GM13977 (cell line): ENCODE data around the gene TTC23L.

Experiments used
- DNase-seq: peaks from one replicate; pipeline ENCODE4 v3.0.0; 2012; ENCODE audit warnings: low spot score
- CTCF ChIP-seq: IDR thresholded peaks from 2 replicates; pipeline ENCODE4 v1.5.1; 2012; ENCODE audit warnings: mild to moderate bottlenecking, control low read depth; ENCODE audit not compliant: insufficient read depth; ENCODE audit errors: extremely low read depth, missing control alignments
- in situ Hi-C: fragments of 300-500 bp; cut with MboI; formaldehyde crosslinking; loops from one replicate; pipeline ENCODE4 v1.12.0; 2022; ENCODE audit warnings: low sequenced_read_pairs, low pct_unique_long_range_greater_than_20kb, mixed read lengths, inconsistent platforms; ENCODE audit not compliant: unreplicated experiment

The TTC23L gene

GRCh38 chr5:34854459-34855174 lies 15.7 kb downstream of the TTC23L start:
- in situ Hi-C loops = no loop called here

GRCh38 chr5:34857161-34857560 lies 18.2 kb downstream of the TTC23L start:
- in situ Hi-C loops = no loop called here
- DNase-seq = no peak
- TF ChIP-seq CTCF = no peak

More at GRCh38 chr5:34854459-34855174, 15.7 kb downstream of the TTC23L start:
- no peak for TF ChIP-seq CTCF
- peak; percentile 59 for DNase-seq

GRCh38 chr5:34857894-34858293 lies 18.9 kb downstream of the TTC23L start:
- no peak for TF ChIP-seq CTCF
- no peak for DNase-seq
- in situ Hi-C loops = no loop called here

DNA sequence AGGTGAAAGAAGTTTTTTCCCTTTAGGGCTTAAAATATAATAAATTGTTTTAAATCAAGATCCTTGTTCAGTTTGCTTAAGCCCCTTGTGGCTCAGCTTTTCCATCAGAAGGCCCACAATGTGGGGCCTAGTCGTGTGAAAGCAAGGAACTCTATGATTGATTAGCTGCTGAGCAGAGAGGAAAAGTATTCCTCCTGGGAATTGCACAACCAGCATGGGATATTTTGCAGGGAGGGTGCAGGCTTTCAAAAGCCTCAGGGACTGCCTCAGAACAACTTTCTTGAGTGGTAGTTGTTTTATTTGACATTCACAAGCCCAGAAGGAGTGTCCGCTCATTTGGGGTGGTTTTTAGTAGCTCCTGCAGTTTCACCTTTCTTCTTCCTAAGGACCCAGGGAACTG lies 19.8 kb downstream of the TTC23L start:
- no peak for DNase-seq
- in situ Hi-C loops = no loop called here
- no peak for TF ChIP-seq CTCF

DNA sequence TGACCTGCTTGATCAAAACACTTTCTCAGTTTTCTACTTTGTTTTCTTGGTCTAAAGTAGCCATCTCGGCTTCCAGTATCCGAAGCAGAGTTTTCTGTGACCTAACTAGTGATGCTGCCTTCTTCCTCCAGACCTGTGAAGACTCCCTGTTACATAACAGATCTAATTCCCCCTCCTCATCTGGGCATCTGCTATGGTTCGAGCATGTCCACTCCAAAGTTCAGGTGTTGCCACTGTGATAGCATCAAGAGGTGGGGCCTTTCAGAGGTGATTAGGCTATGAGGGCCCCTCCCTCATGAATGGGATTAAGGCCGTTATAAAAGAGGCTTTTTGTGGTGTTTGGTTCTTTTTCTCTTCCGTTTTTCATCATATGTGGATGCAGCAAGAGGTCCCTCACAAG lies 20.3 kb downstream of the TTC23L start:
- in situ Hi-C loops = no loop called here
- DNase-seq = no peak

GRCh38 chr5:34863946-34864345 lies 25.0 kb downstream of the TTC23L start:
- no peak for DNase-seq
- in situ Hi-C loops = no loop called here
- TF ChIP-seq CTCF = no peak

More for the DNA sequence above, 20.3 kb downstream of the TTC23L start:
- no peak for TF ChIP-seq CTCF
